Activated naive CD4-positive, alpha-beta T cell treated with anti-CD3 and anti-CD28 coated beads, Interleukin-2, amount 50 U/mL, for 72 hours (primary cell): ENCODE measurements around the gene PTMS. TPM values are rescaled to one million over a fixed set of nuclear protein-coding genes. Genes with fewer than 3 reads are reported as not detected.

ENCODE experiments used
- ATAC-seq, 2 donors: fragments of 150-1000 bp; cut with Tn5 transposase; 2 replicates each; pipeline ENCODE4 v1.10.0; 2021; ENCODE audit warnings: mild to moderate bottlenecking in 2 of 2, moderate library complexity in 2 of 2
- DNase-seq, 2 donors: peaks; one replicate each; pipeline ENCODE4 v3.0.0; 2021 to 2022; ENCODE audit warnings: low spot score in 2 of 2
- H3K27ac Mint-ChIP-seq, 2 donors: one replicate each; pipeline ENCODE4 v1.8.0; 2022; ENCODE audit warnings: mild to moderate bottlenecking in 2 of 2, mixed read lengths in 2 of 2
- H3K36me3 Mint-ChIP-seq, 2 donors: one replicate each; pipeline ENCODE4 v1.8.0; 2022; ENCODE audit warnings: mixed read lengths in 2 of 2
- H3K9me3 Mint-ChIP-seq, 2 donors: one replicate each; pipeline ENCODE4 v1.8.0; 2022; ENCODE audit warnings: mixed read lengths in 2 of 2
- total RNA-seq, 2 donors: library from RNA; stranded (reverse); gene quantifications; one replicate each; pipeline ENCODE4 v1.2.3, GENCODE V29; 2022

The PTMS gene
- total RNA-seq, 2 donors from 2014 or later, result 76.0 to 163 TPM

DNA sequence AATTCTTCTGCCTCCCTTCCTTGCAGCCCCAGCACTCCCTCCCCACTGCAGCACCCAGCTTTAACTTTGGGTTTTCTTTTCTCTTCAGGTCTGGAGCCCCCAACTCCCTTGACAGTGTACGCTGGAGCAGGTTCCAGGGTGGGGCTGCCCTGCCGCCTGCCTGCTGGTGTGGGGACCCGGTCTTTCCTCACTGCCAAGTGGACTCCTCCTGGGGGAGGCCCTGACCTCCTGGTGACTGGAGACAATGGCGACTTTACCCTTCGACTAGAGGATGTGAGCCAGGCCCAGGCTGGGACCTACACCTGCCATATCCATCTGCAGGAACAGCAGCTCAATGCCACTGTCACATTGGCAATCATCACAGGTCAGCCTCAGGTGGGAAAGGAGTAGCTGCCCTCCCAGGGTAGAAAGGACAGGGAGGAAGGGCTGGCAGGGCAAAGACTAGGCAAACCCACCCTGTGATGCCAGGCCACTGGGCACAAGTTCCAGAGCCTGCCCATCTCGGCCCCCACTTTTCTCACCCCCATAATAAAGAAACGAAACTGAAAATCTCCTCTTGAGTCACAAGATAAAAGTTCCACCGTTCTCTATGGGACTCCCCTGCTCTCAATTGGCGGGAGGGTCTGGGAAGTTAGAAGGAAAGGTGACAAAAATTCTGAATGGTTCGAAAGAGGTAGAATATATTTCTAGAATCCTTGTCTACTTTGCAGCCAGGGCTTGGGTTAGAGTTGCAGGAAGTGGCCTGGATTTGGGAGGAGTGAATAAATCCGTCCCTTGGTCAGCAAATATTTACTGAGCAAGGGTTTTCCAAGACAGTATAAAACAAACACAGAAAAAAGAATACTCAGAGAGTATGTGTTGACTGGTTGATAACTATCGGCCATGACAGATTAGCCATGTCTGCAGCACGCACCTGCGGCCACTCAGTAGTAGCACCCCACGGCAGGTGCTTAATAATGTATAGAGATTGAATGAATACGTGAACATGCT, 9.3 kb downstream of the PTMS start:
- ATAC-seq (no peak), DNase-seq (no peak)
- peak overlapping the region; percentile 74 to 90 for H3K27ac Mint-ChIP-seq
- H3K36me3 Mint-ChIP-seq, result peaks cover 27 to 66% of the 10 kb centered on the region in 2 donors
- no peaks in the 10 kb centered on the region for H3K9me3 Mint-ChIP-seq

- Mint-ChIP-seq H3K9me3 (no peaks in the 10 kb centered on the region), H3K36me3 (peaks cover 27 to 54% of the 10 kb centered on the region in 2 donors), H3K27ac (peak overlapping the region in 1 of 2 donors; percentile 60)
- no peak for DNase-seq
- no peak for ATAC-seq
Observed at GRCh38 chr12:6777386-6777785, 11.2 kb downstream of the PTMS start.

DNA sequence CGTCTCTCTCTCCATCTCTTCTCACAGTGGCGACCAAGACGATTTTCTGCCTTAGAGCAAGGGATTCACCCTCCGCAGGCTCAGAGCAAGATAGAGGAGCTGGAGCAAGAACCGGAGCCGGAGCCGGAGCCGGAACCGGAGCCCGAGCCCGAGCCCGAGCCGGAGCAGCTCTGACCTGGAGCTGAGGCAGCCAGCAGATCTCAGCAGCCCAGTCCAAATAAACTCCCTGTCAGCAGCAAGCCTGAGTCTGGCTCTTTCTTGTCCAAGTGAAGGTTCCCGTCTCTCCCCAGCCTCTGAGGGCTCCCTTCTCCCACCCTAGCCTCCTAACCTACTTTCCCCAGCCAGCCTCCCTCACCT, 12.0 kb downstream of the PTMS start:
- no peaks in the 10 kb centered on the region for H3K9me3 Mint-ChIP-seq
- DNase-seq (no peak), ATAC-seq (no peak)
- H3K27ac Mint-ChIP-seq, result peak overlapping the region in 1 of 2 donors; percentile 60
- H3K36me3 Mint-ChIP-seq, result peaks cover 27 to 50% of the 10 kb centered on the region in 2 donors

- ATAC-seq, result peak; percentile 63 to 79
- DNase-seq, result peak; percentile 89 to 91
- no peaks in the 10 kb centered on the region for H3K9me3 Mint-ChIP-seq
Observed at GRCh38 chr12:6778574-6779550, 12.7 kb downstream of the PTMS start.

DNA sequence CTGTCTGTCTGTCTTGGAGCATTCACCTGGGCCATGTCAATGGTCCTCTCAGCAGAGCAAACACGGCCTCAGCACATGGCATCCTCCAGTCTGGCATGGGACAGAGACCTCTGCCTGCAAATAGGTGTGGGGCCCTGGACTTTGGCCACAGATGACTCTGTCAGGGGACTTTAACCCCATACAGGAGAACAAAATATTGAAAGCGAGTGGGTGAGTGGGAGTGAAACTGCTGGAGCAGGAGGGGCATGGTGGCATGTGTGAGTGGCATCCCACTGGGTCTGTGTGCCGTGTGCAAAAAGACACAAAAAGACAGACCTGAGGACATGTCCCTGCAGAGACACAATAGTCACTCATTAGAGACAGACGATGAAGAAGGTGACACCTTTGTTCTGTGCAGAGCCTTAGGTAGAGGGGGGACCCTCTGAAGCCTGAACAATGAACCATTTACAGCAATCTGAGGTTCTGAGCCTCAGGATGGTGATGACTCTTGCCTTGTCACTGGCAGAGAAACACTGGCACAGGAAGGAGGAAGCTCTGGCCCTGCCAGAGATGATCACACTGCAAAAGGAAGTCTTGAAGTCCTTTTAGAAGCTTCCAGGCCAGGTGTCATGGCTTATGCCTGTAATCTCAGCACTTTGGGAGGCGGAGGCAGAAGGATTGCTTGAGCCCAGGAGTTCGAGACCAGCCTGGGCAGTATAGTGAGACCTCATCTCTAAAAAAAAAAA, 13.7 kb downstream of the PTMS start:
- DNase-seq, result no peak

More at GRCh38 chr12:6778574-6779550, 12.7 kb downstream of the PTMS start:
- H3K27ac Mint-ChIP-seq, result peak overlapping the region; percentile 60 to 78
- H3K36me3 Mint-ChIP-seq, result peaks cover 27 to 47% of the 10 kb centered on the region in 2 donors

GRCh38 chr12:6780573-6780972, 14.4 kb downstream of the PTMS start:
- DNase-seq, result peak in 1 of 2 donors; percentile 70
- no peaks in the 10 kb centered on the region for H3K9me3 Mint-ChIP-seq
- peaks cover 14 to 31% of the 10 kb centered on the region in 2 donors for H3K36me3 Mint-ChIP-seq
- peak; percentile 61 to 81 for ATAC-seq
- peak overlapping the region; percentile 50 to 60 for H3K27ac Mint-ChIP-seq

More for the DNA sequence above, 13.7 kb downstream of the PTMS start:
- no peaks in the 10 kb centered on the region for H3K9me3 Mint-ChIP-seq
- ATAC-seq, result peak; percentile 19 to 30
- H3K36me3 Mint-ChIP-seq, result peaks cover 21 to 38% of the 10 kb centered on the region in 2 donors
- peak overlapping the region; percentile 60 to 78 for H3K27ac Mint-ChIP-seq

- no peak for ATAC-seq
- no peaks in the 10 kb centered on the region for H3K9me3 Mint-ChIP-seq
- no peak for DNase-seq
- peaks cover 5 to 18% of the 10 kb centered on the region in 2 donors for H3K36me3 Mint-ChIP-seq
- no peak overlapping the region for H3K27ac Mint-ChIP-seq
Observed at GRCh38 chr12:6782119-6782518, 16.0 kb downstream of the PTMS start.

DNA sequence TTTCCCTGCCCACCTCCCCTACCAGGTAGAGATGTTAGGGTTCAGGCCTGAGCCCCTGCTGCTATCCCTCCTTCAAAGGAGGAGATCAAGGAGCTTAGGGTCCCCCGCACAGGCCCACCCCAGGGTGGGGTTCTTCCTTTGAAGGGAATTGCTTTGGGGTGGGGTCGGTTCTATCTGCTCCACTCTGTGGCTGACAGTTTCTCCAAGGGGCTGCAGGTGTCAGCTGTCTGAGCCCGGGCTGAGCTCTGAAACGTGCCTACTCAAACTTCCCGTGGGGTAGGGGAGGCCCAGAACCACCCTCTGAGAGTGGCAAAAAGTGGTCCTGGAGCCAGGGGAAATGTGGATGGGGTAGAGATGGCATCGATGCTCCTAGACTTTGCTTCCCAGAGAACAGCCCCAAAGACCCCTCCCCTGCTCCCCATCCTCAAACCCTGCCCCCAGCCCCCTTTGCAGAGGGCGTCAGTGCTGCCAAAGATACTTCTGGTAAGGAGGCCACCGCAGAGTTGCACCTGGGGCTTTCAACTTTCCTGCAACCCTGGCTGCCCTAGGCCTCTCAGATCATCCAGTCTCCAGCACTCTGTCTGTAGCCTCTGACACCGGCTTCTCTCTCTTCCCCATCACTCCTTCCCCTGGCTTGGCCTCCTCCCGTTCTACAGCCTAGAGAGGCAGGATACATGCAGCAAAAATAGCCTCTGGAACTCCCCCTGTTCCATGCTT, 16.8 kb downstream of the PTMS start:
- no peaks in the 10 kb centered on the region for H3K9me3 Mint-ChIP-seq
- ATAC-seq, result no peak
- H3K27ac Mint-ChIP-seq, result peak overlapping the region in 1 of 2 donors; percentile 1
- no peak for DNase-seq
- peaks cover 5 to 10% of the 10 kb centered on the region in 2 donors for H3K36me3 Mint-ChIP-seq

DNA sequence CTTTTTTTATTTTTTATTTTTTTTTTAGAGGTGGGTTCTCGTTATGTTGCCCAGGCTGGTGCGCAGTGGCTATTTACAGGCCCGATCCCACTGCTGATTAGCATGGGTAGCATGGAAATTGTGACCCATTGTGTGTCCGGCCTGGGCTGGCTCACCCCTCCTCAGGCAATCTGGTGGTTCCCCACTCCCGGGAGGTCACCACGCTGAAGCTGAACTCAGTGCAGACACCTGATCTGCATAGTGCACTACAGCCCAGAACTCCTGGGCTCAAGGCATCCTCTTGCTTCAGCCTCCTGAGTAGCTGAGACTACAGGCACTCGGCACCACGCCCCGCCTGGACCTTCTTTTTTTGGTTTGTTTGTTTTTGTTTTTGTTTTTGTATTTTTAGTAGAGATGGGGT, 17.7 kb downstream of the PTMS start:
- DNase-seq, result no peak
- peak overlapping the region in 1 of 2 donors; percentile 1 for H3K27ac Mint-ChIP-seq

DNA sequence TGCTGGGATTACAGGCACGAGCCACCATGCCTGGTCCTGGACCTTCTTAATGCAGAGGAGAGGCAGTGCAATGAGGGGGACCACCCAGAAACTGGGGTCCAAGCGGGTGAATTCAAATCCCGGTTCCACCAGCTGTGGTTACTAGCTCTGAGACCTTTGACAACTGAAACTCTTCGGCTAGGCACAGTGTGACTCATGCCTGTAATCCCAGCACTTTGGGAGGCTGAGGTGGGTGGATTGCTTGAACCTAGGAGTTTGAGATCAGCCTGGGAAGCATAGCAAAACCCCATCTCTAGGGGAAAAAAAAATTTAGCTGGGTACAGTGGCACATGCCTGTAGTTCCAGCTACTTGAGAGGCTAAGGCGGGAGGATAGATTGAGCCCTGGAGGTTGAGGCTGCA, 18.1 kb downstream of the PTMS start:
- peak overlapping the region; percentile 1 to 29 for H3K27ac Mint-ChIP-seq

More for the DNA sequence above, 17.7 kb downstream of the PTMS start:
- ATAC-seq, result peak in 1 of 2 donors; percentile 21
- Mint-ChIP-seq H3K36me3 (peaks cover under 1 to 1% of the 10 kb centered on the region in 2 donors), H3K9me3 (no peaks in the 10 kb centered on the region)

DNA sequence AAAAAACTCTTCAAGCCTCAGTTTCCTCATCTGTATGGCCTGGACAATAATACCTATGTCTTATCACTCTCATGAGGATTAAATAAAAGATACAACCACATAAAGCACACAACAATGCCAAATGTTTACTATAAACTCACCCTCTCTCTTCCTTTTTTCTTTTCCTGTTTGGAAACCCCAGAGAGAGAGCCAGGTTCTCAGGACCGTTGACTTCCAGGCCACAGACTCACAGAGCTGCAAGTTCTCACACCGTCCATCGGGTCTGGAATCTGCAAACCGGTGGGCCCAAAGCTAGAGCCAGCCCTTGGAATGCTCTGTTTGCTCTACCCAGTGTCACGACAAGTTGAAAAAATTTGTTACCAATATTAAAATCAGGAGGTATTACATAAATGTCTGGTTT, 18.6 kb downstream of the PTMS start:
- Mint-ChIP-seq H3K27ac (peak overlapping the region in 1 of 2 donors; percentile 29), H3K9me3 (no peaks in the 10 kb centered on the region), H3K36me3 (peaks cover 4% of the 10 kb centered on the region in 2 donors)
- DNase-seq (no peak), ATAC-seq (no peak)

More for the DNA sequence above, 18.1 kb downstream of the PTMS start:
- no peaks in the 10 kb centered on the region for H3K9me3 Mint-ChIP-seq
- no peaks in the 10 kb centered on the region for H3K36me3 Mint-ChIP-seq
- ATAC-seq (peak in 1 of 2 donors; percentile 18), DNase-seq (no peak)

DNA sequence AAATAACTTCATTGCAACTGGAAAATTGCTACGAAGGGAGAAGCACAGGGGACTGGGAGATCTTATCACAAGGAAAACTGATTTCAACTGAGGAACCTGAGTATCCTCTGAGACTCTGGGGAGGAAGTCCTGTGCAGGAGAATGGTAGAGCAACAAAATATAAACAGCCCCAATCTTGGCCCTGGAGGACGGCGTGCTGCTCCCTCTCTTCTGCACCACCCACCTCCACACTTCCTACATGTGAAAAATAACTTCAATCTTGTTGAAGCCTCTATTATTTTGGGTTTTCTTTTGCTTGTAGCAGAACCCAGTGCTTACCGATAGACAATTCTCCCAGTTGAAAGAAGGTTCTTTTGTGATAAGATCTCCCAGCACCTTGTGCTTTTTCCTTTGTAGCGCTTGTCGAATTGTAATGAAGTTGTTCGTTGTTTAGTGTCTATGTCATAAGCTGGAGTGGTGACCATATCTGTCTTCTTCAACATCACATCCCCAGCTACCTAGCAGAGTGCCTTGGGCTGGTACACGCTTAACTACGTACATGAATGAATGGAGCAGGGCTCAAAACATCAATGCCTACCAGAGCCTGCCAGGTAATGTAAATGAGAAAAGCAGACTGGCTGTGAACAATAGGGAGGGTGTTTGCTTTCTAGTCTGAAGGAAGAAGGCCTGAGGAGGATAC, 20.4 kb downstream of the PTMS start:
- peak overlapping the region; percentile 40 to 82 for H3K27ac Mint-ChIP-seq
- H3K9me3 Mint-ChIP-seq, result no peaks in the 10 kb centered on the region
- ATAC-seq (peak in 1 of 2 donors; percentile 16), DNase-seq (no peak)
- H3K36me3 Mint-ChIP-seq, result peaks cover 14 to 19% of the 10 kb centered on the region in 2 donors

DNA sequence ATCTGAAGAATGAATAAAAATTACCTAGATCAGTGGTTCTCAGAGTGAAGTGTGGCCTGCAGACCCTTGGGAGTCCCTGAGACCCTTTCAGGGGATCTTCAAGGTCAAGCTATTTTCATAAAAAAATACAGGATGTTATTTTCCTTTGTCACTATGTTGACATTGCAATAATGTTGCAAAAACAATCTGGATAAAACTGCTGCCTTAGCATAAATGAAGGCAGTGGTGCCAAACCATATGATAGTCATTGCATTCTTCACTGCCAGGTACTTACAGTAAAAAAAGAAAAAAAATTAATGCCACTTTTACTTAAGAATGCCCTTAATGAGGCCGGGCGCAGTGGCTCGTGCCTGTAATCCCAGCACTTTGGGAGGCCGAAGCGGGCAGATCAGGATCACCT, 21.1 kb downstream of the PTMS start:
- H3K9me3 Mint-ChIP-seq, result no peaks in the 10 kb centered on the region
- H3K27ac Mint-ChIP-seq, result peak overlapping the region in 1 of 2 donors; percentile 82
- DNase-seq, result no peak

DNA sequence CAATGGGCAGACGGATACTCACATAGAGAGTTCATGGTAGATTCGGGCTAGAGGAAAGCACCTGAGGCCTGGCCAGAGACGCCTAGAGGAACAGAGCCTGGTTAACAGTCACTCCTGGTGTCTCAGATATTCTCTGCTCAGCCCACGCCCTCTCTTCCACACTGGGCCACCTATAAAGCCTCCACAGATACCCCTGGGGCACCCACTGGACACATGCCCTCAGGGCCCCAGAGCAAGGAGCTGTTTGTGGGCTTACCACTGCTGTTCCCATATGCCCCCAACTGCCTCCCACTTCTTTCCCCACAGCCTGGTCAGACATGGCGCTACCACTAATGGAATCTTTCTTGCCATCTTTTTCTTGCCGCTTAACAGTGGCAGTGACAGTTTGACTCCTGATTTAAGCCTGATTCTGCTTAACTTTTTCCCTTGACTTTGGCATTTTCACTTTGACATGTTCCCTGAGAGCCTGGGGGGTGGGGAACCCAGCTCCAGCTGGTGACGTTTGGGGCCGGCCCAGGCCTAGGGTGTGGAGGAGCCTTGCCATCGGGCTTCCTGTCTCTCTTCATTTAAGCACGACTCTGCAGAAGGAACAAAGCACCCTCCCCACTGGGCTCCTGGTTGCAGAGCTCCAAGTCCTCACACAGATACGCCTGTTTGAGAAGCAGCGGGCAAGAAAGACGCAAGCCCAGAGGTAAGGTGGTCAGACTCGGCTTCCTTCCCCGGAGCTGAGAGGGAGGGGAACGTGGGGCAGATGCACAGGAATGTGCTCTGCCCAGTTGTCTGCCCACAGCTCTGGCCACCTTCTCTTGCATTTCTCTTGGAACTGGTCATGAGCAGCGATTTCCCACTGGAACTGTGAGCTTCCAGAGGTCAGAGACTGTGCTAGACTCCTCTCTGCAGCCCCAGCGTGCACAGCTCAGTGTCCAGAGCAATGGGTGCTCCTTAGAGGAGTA, 23.1 kb downstream of the PTMS start, which contains the start of gene CD4:
CD4 (plus strand) TSS at position 557 of the 953 bp plus-strand sequence. CDS start 10,611 bp downstream, outside the sequence.
- Mint-ChIP-seq H3K9me3 (no peaks in the 10 kb centered on the region), H3K27ac (peak within 1 kb of the TSS; percentile 94 to 95), H3K36me3 (peaks cover 26 to 36% of the 10 kb centered on the region in 2 donors)
- ATAC-seq (peak; percentile 77 to 80), DNase-seq (peak; percentile 81 to 84)

More for the DNA sequence above, 21.1 kb downstream of the PTMS start:
- ATAC-seq, result no peak
- H3K36me3 Mint-ChIP-seq, result peaks cover 20 to 26% of the 10 kb centered on the region in 2 donors
